H1 (cell line): ENCODE measurements around the gene MSN. TPM values are rescaled to one million over a fixed set of nuclear protein-coding genes. Genes with fewer than 3 reads are reported as not detected.

Experiments
- CTCF ChIA-PET: fragments of 300-600 bp; sonication (Branson Sonifier 250); formaldehyde crosslinking; loops from one replicate; lab custom pipeline; 2021; ENCODE audit not compliant: partially characterized antibody; lab: Charles Lee
- POLR2A ChIA-PET: fragments of 300-600 bp; sonication (Branson Sonifier 250); formaldehyde crosslinking; loops from one replicate; lab custom pipeline; 2021; ENCODE audit warnings: inconsistent platforms; ENCODE audit not compliant: partially characterized antibody; lab: Charles Lee
- DNase-seq, 2 experiments: peaks; one replicate each; pipeline versions ENCODE4 v3.0.0 to v3.0.0-alpha.2; 2010 to 2022; ENCODE audit warnings: low spot score in 2 of 2, low read depth in 1 of 2, mixed read lengths in 1 of 2
- FAIRE-seq: peaks from 2 replicates; lab custom pipeline; 2011; peaks lifted over from hg19 to GRCh38; lab: Jason Lieb, UNC
- H2AFZ ChIP-seq: 2 replicates; pipeline ENCODE4 v1.8.1; 2012; ENCODE audit warnings: low read length, inconsistent platforms
- H2AK5ac ChIP-seq: 2 replicates; pipeline ENCODE4 v1.6.1; 2013; ENCODE audit warnings: low read depth, low read length
- H2BK120ac ChIP-seq: replicated peaks from 2 replicates; pipeline ENCODE3; 2013; ENCODE audit warnings: low read depth, low read length, inconsistent platforms
- H2BK12ac ChIP-seq: 2 replicates; pipeline ENCODE4 v1.6.1; 2013; ENCODE audit warnings: low read depth, low read length
- H2BK15ac ChIP-seq: 2 replicates; pipeline ENCODE4 v1.6.1; 2013; ENCODE audit warnings: low read length
- H2BK20ac ChIP-seq: 2 replicates; pipeline ENCODE4 v1.6.1; 2013; ENCODE audit warnings: low read length
- H2BK5ac ChIP-seq: 2 replicates; pipeline ENCODE4 v1.6.1; 2013; ENCODE audit warnings: low read depth, low read length
- H3K14ac ChIP-seq: 2 replicates; pipeline ENCODE4 v1.6.1; 2013; ENCODE audit warnings: inconsistent platforms; ENCODE audit not compliant: insufficient read length
- H3K18ac ChIP-seq: 2 replicates; pipeline ENCODE4 v1.6.1; 2013; ENCODE audit warnings: low read length; ENCODE audit errors: extremely low read depth
- H3K23ac ChIP-seq: 2 replicates; pipeline ENCODE4 v1.6.1; 2013; ENCODE audit warnings: inconsistent platforms; ENCODE audit not compliant: insufficient read length
- H3K23me2 ChIP-seq: 2 replicates; pipeline ENCODE4 v1.6.1; 2013; ENCODE audit warnings: low read depth, low read length
- H3K27ac ChIP-seq: 2 replicates; pipeline ENCODE4 v1.6.1; 2011; ENCODE audit warnings: low read depth, low read length, inconsistent platforms
- H3K27me3 ChIP-seq, 4 experiments: replicated peaks in 1 of 4; 1 replicate in 1 of 4; 2 replicates in 3 of 4; pipeline versions ENCODE4 v1.6.1 to v1.8.1; 2011 to 2013; ENCODE audit warnings: low read length in 3 of 4, mild to moderate bottlenecking in 3 of 4, inconsistent platforms in 2 of 4, mixed read lengths in 2 of 4, moderate library complexity in 1 of 4; ENCODE audit not compliant: control insufficient read depth in 3 of 4, insufficient read depth in 3 of 4; ENCODE audit errors: extremely low read depth in 1 of 4
- H3K36me3 ChIP-seq, 4 experiments: 2 replicates each; pipeline versions ENCODE4 v1.6.1 to v1.8.1; 2011 to 2013; ENCODE audit warnings: mild to moderate bottlenecking in 4 of 4, low read length in 3 of 4, moderate library complexity in 2 of 4, control low read depth in 1 of 4, inconsistent platforms in 1 of 4; ENCODE audit not compliant: insufficient read depth in 4 of 4, control insufficient read depth in 2 of 4
- H3K4ac ChIP-seq: replicated peaks from 2 replicates; pipeline ENCODE3; 2013; ENCODE audit warnings: low read length, low read depth, mixed read lengths, inconsistent platforms; ENCODE audit not compliant: insufficient read length
- H3K4me1 ChIP-seq, 4 experiments: replicated peaks in 1 of 4; 1 replicate in 1 of 4; 2 replicates in 3 of 4; pipeline versions ENCODE4 v1.6.1 to v1.8.1; 2011 to 2013; ENCODE audit warnings: low read length in 3 of 4, inconsistent platforms in 2 of 4, mixed read lengths in 1 of 4; ENCODE audit not compliant: insufficient read depth in 4 of 4, control insufficient read depth in 3 of 4
- H3K4me2 ChIP-seq, 2 experiments: 2 replicates each; pipeline versions ENCODE4 v1.6.1 to v1.8.1; 2011 to 2013; ENCODE audit warnings: low read depth in 2 of 2, low read length in 2 of 2, control low read depth in 1 of 2, inconsistent platforms in 1 of 2, mild to moderate bottlenecking in 1 of 2; ENCODE audit not compliant: insufficient read depth in 1 of 2
- H3K4me3 ChIP-seq, 4 experiments: fragments of 200-600, 300-600 bp in 1 of 4; sonication (generic), shearing (Covaris generic), sonication (Bioruptor Twin) in 1 of 4; 2 replicates each; pipeline versions ENCODE4 v1.5.1 to v1.8.1; 2011 to 2016; ENCODE audit warnings: low read length in 4 of 4, low read depth in 3 of 4, control low read depth in 2 of 4, inconsistent platforms in 2 of 4, mild to moderate bottlenecking in 2 of 4, mixed read lengths in 1 of 4, moderate library complexity in 1 of 4; ENCODE audit not compliant: insufficient read depth in 2 of 4; ENCODE audit errors: extremely low read depth in 1 of 4
- H3K56ac ChIP-seq: replicated peaks from 2 replicates; pipeline ENCODE3; 2013; ENCODE audit warnings: low read depth, mild to moderate bottlenecking, mixed read lengths, low read length, inconsistent platforms; ENCODE audit not compliant: insufficient read length
- H3K79me1 ChIP-seq: 2 replicates; pipeline ENCODE4 v1.6.1; 2013; ENCODE audit warnings: low read depth, low read length, control low read depth
- H3K79me2 ChIP-seq, 2 experiments: 2 replicates each; pipeline versions ENCODE4 v1.6.1 to v1.8.1; 2012 to 2013; ENCODE audit warnings: low read length in 2 of 2, mild to moderate bottlenecking in 2 of 2, inconsistent platforms in 1 of 2; ENCODE audit not compliant: insufficient read depth in 2 of 2, control insufficient read depth in 1 of 2
- H3K9ac ChIP-seq, 4 experiments: replicated peaks in 1 of 4; 1 replicate in 1 of 4; 2 replicates in 3 of 4; pipeline versions ENCODE4 v1.6.1 to v1.8.1; 2011 to 2013; ENCODE audit warnings: low read depth in 3 of 4, low read length in 3 of 4, control low read depth in 2 of 4, mild to moderate bottlenecking in 2 of 4, moderate library complexity in 2 of 4, inconsistent platforms in 1 of 4; ENCODE audit errors: extremely low read depth in 1 of 4
- H3K9me3 ChIP-seq, 2 experiments: 2 replicates each; pipeline versions ENCODE4 v1.6.1 to v1.8.1; 2012 to 2013; ENCODE audit warnings: mild to moderate bottlenecking in 2 of 2, moderate library complexity in 2 of 2, control low read depth in 1 of 2, inconsistent platforms in 1 of 2, low read depth in 1 of 2, low read length in 1 of 2, mixed read lengths in 1 of 2; ENCODE audit not compliant: insufficient read depth in 2 of 2
- H4K20me1 ChIP-seq, 2 experiments: replicated peaks in 1 of 2; 2 replicates each; pipeline versions ENCODE3 to v1.8.1; 2011 to 2013; ENCODE audit warnings: inconsistent platforms in 2 of 2, low read length in 2 of 2, mild to moderate bottlenecking in 1 of 2; ENCODE audit not compliant: insufficient read depth in 2 of 2, control insufficient read depth in 1 of 2
- H4K5ac ChIP-seq: 2 replicates; pipeline ENCODE4 v1.6.1; 2013; ENCODE audit warnings: low read length, low read depth, mixed read lengths, inconsistent platforms; ENCODE audit not compliant: insufficient read length
- H4K8ac ChIP-seq: 2 replicates; pipeline ENCODE4 v1.8.0; 2013; ENCODE audit warnings: mild to moderate bottlenecking, moderate library complexity, low read length, inconsistent platforms; ENCODE audit not compliant: insufficient read depth; ENCODE audit errors: extremely low read depth
- H4K91ac ChIP-seq: replicated peaks from 2 replicates; pipeline ENCODE3; 2013; ENCODE audit warnings: low read length, mixed read lengths, inconsistent platforms; ENCODE audit not compliant: insufficient read length
- ATF3 ChIP-seq: IDR thresholded peaks from 2 replicates; pipeline ENCODE4 v1.6.1; 2011; ENCODE audit warnings: low read depth, mild to moderate bottlenecking, low read length; ENCODE audit not compliant: insufficient read depth
- BRCA1 ChIP-seq: IDR thresholded peaks from 2 replicates; pipeline ENCODE4 v1.6.1; 2012; ENCODE audit warnings: low read depth, low read length, improper control_type of control experiment
- CBX8 ChIP-seq: fragments of 300-800, 300-1000 bp; sonication (generic); IDR thresholded peaks from 2 replicates; pipeline ENCODE4 v1.7.1; 2016; ENCODE audit warnings: low read depth, low read length, borderline replicate concordance
- CEBPB ChIP-seq: IDR thresholded peaks from 2 replicates; pipeline ENCODE4 v1.6.1; 2012; ENCODE audit warnings: low read depth, low read length
- FOSL1 ChIP-seq: IDR thresholded peaks from 2 replicates; pipeline ENCODE4 v1.6.1; 2011; ENCODE audit warnings: mild to moderate bottlenecking, low read depth, low read length, moderate library complexity; ENCODE audit not compliant: insufficient read depth
- GTF2F1 ChIP-seq: IDR thresholded peaks from 2 replicates; pipeline ENCODE4 v1.6.1; 2012; ENCODE audit warnings: low read depth, low read length, improper control_type of control experiment, borderline replicate concordance
- RNF2 ChIP-seq: fragments of 200-900, 300-1000 bp; sonication (generic); IDR thresholded peaks from 2 replicates; pipeline ENCODE4 v1.7.1; 2016; ENCODE audit warnings: borderline replicate concordance, low read depth, mild to moderate bottlenecking, antibody characterized with exemption, low read length; ENCODE audit not compliant: poor library complexity, severe bottlenecking; ENCODE audit errors: missing control alignments
- RXRA ChIP-seq: IDR thresholded peaks from 2 replicates; pipeline ENCODE4 v1.6.1; 2011; ENCODE audit warnings: low read depth, mild to moderate bottlenecking, low read length, moderate library complexity; ENCODE audit not compliant: insufficient read depth
- SAP30 ChIP-seq: fragments of 300-600 bp; sonication (generic); IDR thresholded peaks from 2 replicates; pipeline ENCODE4 v1.7.1; 2012; ENCODE audit warnings: low read length, moderate library complexity, mild to moderate bottlenecking, inconsistent platforms; ENCODE audit not compliant: insufficient read depth, insufficient replicate concordance
- SIRT6 ChIP-seq: IDR thresholded peaks from one replicate; pipeline ENCODE4 v1.7.1; 2012; ENCODE audit warnings: low read length, inconsistent platforms
- USF2 ChIP-seq: IDR thresholded peaks from 2 replicates; pipeline ENCODE4 v1.6.1; 2011; ENCODE audit warnings: low read length, improper control_type of control experiment
- WGBS, 2 experiments: shearing (Covaris generic) in 1 of 2; methylation state at CpG; one replicate each; pipeline versions ENCODE4 v1.1.6 to v1.1.7; 2013 to 2015; ENCODE audit warnings: low lambda C conversion rate in 2 of 2, mixed read lengths in 2 of 2, inconsistent platforms in 1 of 2, low coverage in 1 of 2, missing lambda C conversion rate in 1 of 2; ENCODE audit not compliant: insufficient replicate concordance in 2 of 2, insufficient coverage in 1 of 2, insufficient read length in 1 of 2; ENCODE audit errors: extremely low coverage in 1 of 2, missing lambda C conversion rate in 1 of 2; 5-methylcytosine and 5-hydroxymethylcytosine counted together
- polyA plus RNA-seq, 7 experiments: library from polyadenylated mRNA; depleted of rRNA in 3 of 7; stranded (reverse) in 5 of 7; unstranded in 2 of 7; fragments of >200 nt in 5 of 7; fragments of 200-250 nt in 2 of 7; gene quantifications; 1 replicate in 5 of 7; 2 replicates in 1 of 7; 4 replicates in 1 of 7; pipeline versions ENCODE4 v1.2.1 to v1.2.3, GENCODE V29; 2011 to 2013; ENCODE audit warnings: missing spikeins in 2 of 7, mixed read lengths in 2 of 7
- total RNA-seq: library from RNA; stranded (reverse); fragmentation: NEBNext Ultra II Directional; extraction: Animal tissue kit (Norgen Biotek cat#: 25700); gene quantifications from 2 replicates; pipeline ENCODE4 v1.2.1, GENCODE V29; 2021

The MSN gene
- total and polyA plus RNA-seq, 2 of the 8 experiments (the other 6 are each of a cell fraction or from before 2014, with no cell fraction given): 112 to 133 TPM

- Histone ChIP-seq H3K79me1 (peaks cover 4% of the 10 kb centered on the region; the same call in 1 of the 2 replicates), H3K23ac (no peak overlapping the region), H2AFZ (no peak overlapping the region), H3K27me3 (no peaks in the 10 kb centered on the region), H4K91ac (no peak overlapping the region), H4K20me1 (no peaks in the 10 kb centered on the region), H3K56ac (no peak overlapping the region), H2BK20ac (no peak overlapping the region), H3K4me1 (peaks cover 0 to 4% (median 0%) of the 10 kb centered on the region in 4 experiments; a peak in 2 of 7 replicates), H3K23me2 (no peaks in the 10 kb centered on the region), H3K36me3 (no peaks in the 10 kb centered on the region), H3K18ac (no peak overlapping the region), H3K4me3 (no peak overlapping the region), H3K4me2 (no peak overlapping the region), H3K79me2 (peaks cover 0 to 82% of the 10 kb centered on the region in 2 experiments; a peak in 2 of 4 replicates), H4K8ac (no peak overlapping the region), H3K9me3 (no peaks in the 10 kb centered on the region), H3K9ac (no peak overlapping the region), H3K4ac (no peak overlapping the region), H2BK15ac (no peak overlapping the region), H4K5ac (no peak overlapping the region), H3K14ac (no peak overlapping the region), H2BK5ac (no peak overlapping the region), H2BK12ac (no peak overlapping the region), H2AK5ac (no peak overlapping the region), H3K27ac (no peak overlapping the region), H2BK120ac (no peak overlapping the region)
- ChIA-PET POLR2A (interaction anchor here (0.7 kb wide), 1 partner anchor 31 kb away, joined by 3 read pairs; no protein-coding TSS in a partner anchor), CTCF (interaction anchor here (1.7 kb wide), 1 partner anchor 14 kb away, joined by 5 read pairs; no protein-coding TSS in a partner anchor)
- DNase-seq (no peak), FAIRE-seq (no peak)
- 91% methylated on average over 1 of the region's 2 CpGs; no CpG with 5 or more reads in 1 of the 2 experiments for WGBS, 2 experiments
- TF ChIP-seq FOSL1: no peak
- TF ChIP-seq USF2: no peak
- no peak for TF ChIP-seq RNF2
- TF ChIP-seq ATF3: no peak
- TF ChIP-seq SAP30: no peak
- TF ChIP-seq SIRT6: no peak
- TF ChIP-seq CEBPB: no peak
- no peak for TF ChIP-seq CBX8
- no peak for TF ChIP-seq GTF2F1
- TF ChIP-seq RXRA: no peak
- no peak for TF ChIP-seq BRCA1
Measured at GRCh38 chrX:65673857-65674203, 6.4 kb downstream of the MSN start.
